ENCODE results near the gene IFNL3.

Gene IFNL3

GRCh38 chr19:39263912-39264305, 19.1 kb upstream of the IFNL3 start:
- TF ChIP-seq, protein P1, sequence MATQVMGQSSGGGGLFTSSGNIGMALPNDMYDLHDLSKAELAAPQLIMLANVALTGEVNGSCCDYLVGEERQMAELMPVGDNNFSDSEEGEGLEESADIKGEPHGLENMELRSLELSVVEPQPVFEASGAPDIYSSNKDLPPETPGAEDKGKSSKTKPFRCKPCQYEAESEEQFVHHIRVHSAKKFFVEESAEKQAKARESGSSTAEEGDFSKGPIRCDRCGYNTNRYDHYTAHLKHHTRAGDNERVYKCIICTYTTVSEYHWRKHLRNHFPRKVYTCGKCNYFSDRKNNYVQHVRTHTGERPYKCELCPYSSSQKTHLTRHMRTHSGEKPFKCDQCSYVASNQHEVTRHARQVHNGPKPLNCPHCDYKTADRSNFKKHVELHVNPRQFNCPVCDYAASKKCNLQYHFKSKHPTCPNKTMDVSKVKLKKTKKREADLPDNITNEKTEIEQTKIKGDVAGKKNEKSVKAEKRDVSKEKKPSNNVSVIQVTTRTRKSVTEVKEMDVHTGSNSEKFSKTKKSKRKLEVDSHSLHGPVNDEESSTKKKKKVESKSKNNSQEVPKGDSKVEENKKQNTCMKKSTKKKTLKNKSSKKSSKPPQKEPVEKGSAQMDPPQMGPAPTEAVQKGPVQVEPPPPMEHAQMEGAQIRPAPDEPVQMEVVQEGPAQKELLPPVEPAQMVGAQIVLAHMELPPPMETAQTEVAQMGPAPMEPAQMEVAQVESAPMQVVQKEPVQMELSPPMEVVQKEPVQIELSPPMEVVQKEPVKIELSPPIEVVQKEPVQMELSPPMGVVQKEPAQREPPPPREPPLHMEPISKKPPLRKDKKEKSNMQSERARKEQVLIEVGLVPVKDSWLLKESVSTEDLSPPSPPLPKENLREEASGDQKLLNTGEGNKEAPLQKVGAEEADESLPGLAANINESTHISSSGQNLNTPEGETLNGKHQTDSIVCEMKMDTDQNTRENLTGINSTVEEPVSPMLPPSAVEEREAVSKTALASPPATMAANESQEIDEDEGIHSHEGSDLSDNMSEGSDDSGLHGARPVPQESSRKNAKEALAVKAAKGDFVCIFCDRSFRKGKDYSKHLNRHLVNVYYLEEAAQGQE (IDR thresholded peaks at IDR 0.05; ENCODE audit: insufficient replicate concordance, low read depth) = no peak
- TF ChIP-seq CTCF (IDR thresholded peaks at IDR 0.05; ENCODE audit: insufficient read depth, low read length) (no peak), SPI1 (IDR thresholded peaks at IDR 0.05; ENCODE audit: borderline replicate concordance, low read depth) (no peak)
- H3K27me3 ChIP-seq (ENCODE audit: insufficient read depth, poor library complexity, severe bottlenecking) = peaks cover 23% of the 10 kb centered on the region
- DNase-seq (ENCODE audit: low read depth in 1 of 2, low spot score in 1 of 2) = no peak
- H3K27ac ChIP-seq (replicated peaks) = no peak overlapping the region
- H3K4me3 ChIP-seq (replicated peaks; ENCODE audit: insufficient read depth, low read length) = no peak overlapping the region

GRCh38 chr19:39262496-39262895, 17.7 kb upstream of the IFNL3 start:
- H3K4me3 ChIP-seq (replicated peaks; ENCODE audit: insufficient read depth, low read length) = no peak overlapping the region
- H3K27me3 ChIP-seq (ENCODE audit: insufficient read depth, poor library complexity, severe bottlenecking) = peaks cover 23% of the 10 kb centered on the region
- no peak for DNase-seq (ENCODE audit: low read depth in 1 of 2, low spot score in 1 of 2)
- TF ChIP-seq GABPA (IDR thresholded peaks at IDR 0.05; ENCODE audit: low read depth) = no peak
- no peak for TF ChIP-seq CTCF (IDR thresholded peaks at IDR 0.05; ENCODE audit: insufficient read depth, low read length)
- no peak for TF ChIP-seq SPI1 (IDR thresholded peaks at IDR 0.05; ENCODE audit: borderline replicate concordance, low read depth)
- no peak overlapping the region for H3K27ac ChIP-seq (replicated peaks)

GRCh38 chr19:39261704-39262103, 16.9 kb upstream of the IFNL3 start:
- no peak for DNase-seq (ENCODE audit: low read depth in 1 of 2, low spot score in 1 of 2)
- no peak overlapping the region for H3K27ac ChIP-seq (replicated peaks)
- no peak overlapping the region for H3K4me3 ChIP-seq (replicated peaks; ENCODE audit: insufficient read depth, low read length)
- H3K27me3 ChIP-seq (ENCODE audit: insufficient read depth, poor library complexity, severe bottlenecking) = peaks cover 23% of the 10 kb centered on the region
- no peak for TF ChIP-seq SPI1 (IDR thresholded peaks at IDR 0.05; ENCODE audit: borderline replicate concordance, low read depth)

- no peak for DNase-seq (ENCODE audit: low read depth in 1 of 2, low spot score in 1 of 2)
- Histone ChIP-seq H3K27ac (replicated peaks) (no peak overlapping the region), H3K4me3 (replicated peaks; ENCODE audit: insufficient read depth, low read length) (no peak overlapping the region), H3K27me3 (ENCODE audit: insufficient read depth, poor library complexity, severe bottlenecking) (peaks cover 4% of the 10 kb centered on the region)
- TF ChIP-seq, protein P1 (IDR thresholded peaks at IDR 0.05; ENCODE audit: insufficient replicate concordance, low read depth) = no peak
- TF ChIP-seq CTCF (IDR thresholded peaks at IDR 0.05; ENCODE audit: insufficient read depth, low read length) (no peak), POLR2AphosphoS5 (IDR thresholded peaks at IDR 0.05; ENCODE audit: low read depth) (no peak), GABPA (IDR thresholded peaks at IDR 0.05; ENCODE audit: low read depth) (no peak), SPI1 (IDR thresholded peaks at IDR 0.05; ENCODE audit: borderline replicate concordance, low read depth) (no peak)
Observed at GRCh38 chr19:39257227-39257626, 12.4 kb upstream of the IFNL3 start.

Data from HL-60 (cell line).